Osteoblast (primary cell): ENCODE results near the gene RFC4. TPM values are rescaled to one million over a fixed set of nuclear protein-coding genes. Genes with fewer than 3 reads are reported as not detected.
A peak's percentile ranks its signal among the peaks of the same experiment; 100 is the strongest.

ENCODE experiments used
- DNase-seq: peaks from one replicate; pipeline ENCODE4 v3.0.0; 2011; ENCODE audit warnings: low spot score, mixed read lengths; ENCODE audit not compliant: insufficient read length; ENCODE audit errors: missing footprints
- H2AFZ ChIP-seq: 2 replicates; pipeline ENCODE4 v1.6.0; 2011; ENCODE audit warnings: mild to moderate bottlenecking, low read length
- H3K27ac ChIP-seq: 2 replicates; pipeline ENCODE4 v1.5.1; 2011; ENCODE audit warnings: mild to moderate bottlenecking, low read depth, low read length, moderate library complexity
- H3K27me3 ChIP-seq: 2 replicates; pipeline ENCODE4 v1.6.0; 2012; ENCODE audit warnings: mild to moderate bottlenecking, control low read depth, inconsistent platforms, low read length, moderate library complexity; ENCODE audit not compliant: insufficient read depth
- H3K36me3 ChIP-seq: 2 replicates; pipeline ENCODE4 v1.5.1; 2011; ENCODE audit warnings: mild to moderate bottlenecking, low read length, control low read depth, moderate library complexity; ENCODE audit not compliant: insufficient read depth
- H3K4me1 ChIP-seq: 2 replicates; pipeline ENCODE4 v1.5.1; 2011; ENCODE audit warnings: mild to moderate bottlenecking, low read length, control low read depth, moderate library complexity; ENCODE audit not compliant: insufficient read depth
- H3K4me2 ChIP-seq: 2 replicates; pipeline ENCODE4 v1.6.0; 2011; ENCODE audit warnings: mild to moderate bottlenecking, low read length; ENCODE audit not compliant: insufficient read depth
- H3K4me3 ChIP-seq: fragments of 200-600 bp; sonication (generic); 3 replicates; pipeline ENCODE4 v1.5.1; 2012; ENCODE audit warnings: mild to moderate bottlenecking, low read length, inconsistent platforms; ENCODE audit not compliant: insufficient read depth
- H3K79me2 ChIP-seq: 2 replicates; pipeline ENCODE4 v1.6.0; 2012; ENCODE audit warnings: mild to moderate bottlenecking, low read length, control low read depth, inconsistent platforms; ENCODE audit not compliant: insufficient read depth
- H3K9me3 ChIP-seq: 2 replicates; pipeline ENCODE4 v1.5.1; 2011; ENCODE audit warnings: low read depth, low read length, control low read depth
- H4K20me1 ChIP-seq: 2 replicates; pipeline ENCODE4 v1.6.0; 2012; ENCODE audit warnings: mild to moderate bottlenecking, low read length, control low read depth; ENCODE audit not compliant: insufficient read depth
- CTCF ChIP-seq: IDR thresholded peaks from 2 replicates; pipeline ENCODE4 v1.5.1; 2011; ENCODE audit warnings: mild to moderate bottlenecking, low read depth, low read length, moderate library complexity; ENCODE audit errors: extremely low read depth
- total RNA-seq: library from RNA; depleted of rRNA; stranded (reverse); fragments of >200 nt; gene quantifications from 2 replicates; pipeline ENCODE4 v1.2.3, GENCODE V29; 2012

RFC4 gene
- total RNA-seq, 1 donor: 18.1 TPM

GRCh38 chr3:186772281-186772694 is 34.0 kb downstream of the RFC4 start:
- H3K4me3 ChIP-seq: peak overlapping the region; percentile 74

GRCh38 chr3:186760897-186761447 is 45.3 kb downstream of the RFC4 start:
- no peak for DNase-seq
- TF ChIP-seq CTCF: no peak
- no peaks in the 10 kb centered on the region for H3K79me2 ChIP-seq
- H2AFZ ChIP-seq: no peak overlapping the region
- no peaks in the 10 kb centered on the region for H3K4me1 ChIP-seq
- peaks cover 10% of the 10 kb centered on the region for H3K27me3 ChIP-seq
- H3K4me2 ChIP-seq: no peak overlapping the region
- no peak overlapping the region for H3K27ac ChIP-seq
- H3K36me3 ChIP-seq: no peaks in the 10 kb centered on the region
- H3K4me3 ChIP-seq: no peak overlapping the region
- no peaks in the 10 kb centered on the region for H3K9me3 ChIP-seq
- H4K20me1 ChIP-seq: no peaks in the 10 kb centered on the region

More at GRCh38 chr3:186772281-186772694, 34.0 kb downstream of the RFC4 start:
- no peaks in the 10 kb centered on the region for H3K79me2 ChIP-seq
- TF ChIP-seq CTCF: no peak
- peak overlapping the region; percentile 87 for H3K4me2 ChIP-seq
- peaks cover 9% of the 10 kb centered on the region for H3K4me1 ChIP-seq
- H3K27ac ChIP-seq: no peak overlapping the region
- no peaks in the 10 kb centered on the region for H3K27me3 ChIP-seq
- peak; percentile 51 for DNase-seq
- no peaks in the 10 kb centered on the region for H4K20me1 ChIP-seq
- H2AFZ ChIP-seq: peak overlapping the region; percentile 90
- H3K9me3 ChIP-seq: no peaks in the 10 kb centered on the region
- no peaks in the 10 kb centered on the region for H3K36me3 ChIP-seq

GRCh38 chr3:186760141-186760833 is 46.0 kb downstream of the RFC4 start:
- peaks cover 10% of the 10 kb centered on the region for H3K27me3 ChIP-seq
- H3K9me3 ChIP-seq: no peaks in the 10 kb centered on the region
- no peak for DNase-seq
- no peaks in the 10 kb centered on the region for H3K36me3 ChIP-seq
- no peaks in the 10 kb centered on the region for H4K20me1 ChIP-seq
- H3K4me3 ChIP-seq: no peak overlapping the region
- H3K27ac ChIP-seq: no peak overlapping the region
- TF ChIP-seq CTCF: no peak
- H3K4me2 ChIP-seq: no peak overlapping the region
- no peaks in the 10 kb centered on the region for H3K79me2 ChIP-seq
- H3K4me1 ChIP-seq: no peaks in the 10 kb centered on the region
- no peak overlapping the region for H2AFZ ChIP-seq

- Histone ChIP-seq H4K20me1 (no peaks in the 10 kb centered on the region), H3K36me3 (no peaks in the 10 kb centered on the region), H3K4me1 (no peaks in the 10 kb centered on the region), H3K4me3 (no peak overlapping the region), H3K27ac (no peak overlapping the region), H3K9me3 (no peaks in the 10 kb centered on the region), H3K4me2 (no peak overlapping the region), H3K27me3 (peaks cover 10% of the 10 kb centered on the region), H2AFZ (no peak overlapping the region), H3K79me2 (no peaks in the 10 kb centered on the region)
- no peak for TF ChIP-seq CTCF
- no peak for DNase-seq
These were observed 46.9 kb downstream of the RFC4 start for GRCh38 chr3:186759231-186759930.
